ENCODE results near the gene SLC16A10. TPM values are rescaled to one million over a fixed set of nuclear protein-coding genes. Genes with fewer than 3 reads are reported as not detected.

The SLC16A10 gene
- total RNA-seq, 3 donors from 2014 or later, result 1.4 to 6.0 (median 3.8) TPM

GRCh38 chr6:111114482-111114881, 27.2 kb downstream of the SLC16A10 start:
- Histone ChIP-seq H3K9me3 (no peaks in the 10 kb centered on the region), H3K36me3 (ENCODE audit: low read depth) (no peaks in the 10 kb centered on the region), H3K4me1 (ENCODE audit: low read depth) (no peaks in the 10 kb centered on the region), H3K4me3 (no peak overlapping the region)
- ATAC-seq (no peak), DNase-seq (no peak)
- intact Hi-C loops (cut with DNase I, micrococcal nuclease), result no loop called here
- TF ChIP-seq CTCF (IDR thresholded peaks at IDR 0.05), result no peak

GRCh38 chr6:111118826-111119225, 31.5 kb downstream of the SLC16A10 start:
- DNase-seq (no peak), ATAC-seq (no peak)
- no peaks in the 10 kb centered on the region for H3K4me1 ChIP-seq (ENCODE audit: low read depth)
- no peaks in the 10 kb centered on the region for H3K36me3 ChIP-seq (ENCODE audit: low read depth)
- no peak for TF ChIP-seq CTCF (IDR thresholded peaks at IDR 0.05)
- H3K9me3 ChIP-seq, result no peaks in the 10 kb centered on the region
- H3K4me3 ChIP-seq, result no peak overlapping the region
- intact Hi-C loops (cut with DNase I, micrococcal nuclease), result no loop called here

GRCh38 chr6:111119571-111120329, 32.4 kb downstream of the SLC16A10 start:
- intact Hi-C loops (cut with DNase I, micrococcal nuclease), result no loop called here
- Histone ChIP-seq H3K9me3 (no peaks in the 10 kb centered on the region), H3K4me1 (ENCODE audit: low read depth) (no peaks in the 10 kb centered on the region), H3K4me3 (no peak overlapping the region), H3K36me3 (ENCODE audit: low read depth) (no peaks in the 10 kb centered on the region)
- ATAC-seq (no peak), DNase-seq (no peak)
- TF ChIP-seq CTCF (IDR thresholded peaks at IDR 0.05), result no peak

GRCh38 chr6:111121789-111122350, 34.6 kb downstream of the SLC16A10 start:
- no peak for ATAC-seq
- no peaks in the 10 kb centered on the region for H3K36me3 ChIP-seq (ENCODE audit: low read depth)

GRCh38 chr6:111122458-111123286, 35.4 kb downstream of the SLC16A10 start:
- intact Hi-C loops (cut with DNase I, micrococcal nuclease), result no loop called here
- no peak for DNase-seq

More at GRCh38 chr6:111121789-111122350, 34.6 kb downstream of the SLC16A10 start:
- no peaks in the 10 kb centered on the region for H3K9me3 ChIP-seq
- TF ChIP-seq CTCF (IDR thresholded peaks at IDR 0.05), result no peak
- H3K4me1 ChIP-seq (ENCODE audit: low read depth), result no peaks in the 10 kb centered on the region
- no peak for DNase-seq
- H3K4me3 ChIP-seq, result no peak overlapping the region
- intact Hi-C loops (cut with DNase I, micrococcal nuclease), result no loop called here

More at GRCh38 chr6:111122458-111123286, 35.4 kb downstream of the SLC16A10 start:
- no peak for ATAC-seq
- Histone ChIP-seq H3K4me3 (no peak overlapping the region), H3K9me3 (no peaks in the 10 kb centered on the region), H3K4me1 (ENCODE audit: low read depth) (no peaks in the 10 kb centered on the region), H3K36me3 (ENCODE audit: low read depth) (no peaks in the 10 kb centered on the region)
- TF ChIP-seq CTCF (IDR thresholded peaks at IDR 0.05), result no peak
